Activated CD4-positive, alpha-beta T cell treated with anti-CD3 and anti-CD28 coated beads, Interleukin-2, amount 10 ng/mL, durations not matched to agents 7 days and 5 days (primary cell): Measurements from ENCODE around the gene NTM. TPM values are rescaled to one million over a fixed set of nuclear protein-coding genes. Genes with fewer than 3 reads are reported as not detected.

Experiments used
- CTCF ChIA-PET: fragments of 350-600 bp; sonication (Branson Sonifier 250); formaldehyde crosslinking; loops from one replicate; lab custom pipeline; 2021; ENCODE audit warnings: antibody characterized with exemption; lab: Charles Lee
- POLR2A ChIA-PET: fragments of 350-600 bp; sonication (Branson Sonifier 250); formaldehyde crosslinking; loops from one replicate; lab custom pipeline; 2021; ENCODE audit warnings: antibody characterized with exemption; lab: Charles Lee
- DNase-seq: peaks from one replicate; pipeline ENCODE4 v3.0.0-alpha.2; 2020
- H3K27ac Mint-ChIP-seq: one replicate; pipeline ENCODE4 v1.8.0; 2021; ENCODE audit warnings: mild to moderate bottlenecking, moderate library complexity, mixed read lengths
- H3K27me3 Mint-ChIP-seq: one replicate; pipeline ENCODE4 v1.8.0; 2021; ENCODE audit warnings: mixed read lengths
- H3K36me3 Mint-ChIP-seq: one replicate; pipeline ENCODE4 v1.8.0; 2021; ENCODE audit warnings: low read depth, mixed read lengths
- H3K4me1 Mint-ChIP-seq: one replicate; pipeline ENCODE4 v1.8.0; 2021; ENCODE audit warnings: mixed read lengths
- H3K4me3 Mint-ChIP-seq: one replicate; pipeline ENCODE4 v1.8.0; 2021; ENCODE audit warnings: mild to moderate bottlenecking, moderate library complexity, mixed read lengths
- H3K9me3 Mint-ChIP-seq: one replicate; pipeline ENCODE4 v1.8.0; 2021; ENCODE audit warnings: mixed read lengths
- total RNA-seq, 2 experiments: library from RNA; stranded (reverse); gene quantifications; one replicate each; pipeline ENCODE4 v1.2.3, GENCODE V29; 2021

NTM gene
- total RNA-seq, 2 experiments from 2014 or later: not detected

- no peak overlapping the region for H3K4me3 Mint-ChIP-seq
- no peaks in the 10 kb centered on the region for H3K4me1 Mint-ChIP-seq
- H3K36me3 Mint-ChIP-seq: no peaks in the 10 kb centered on the region
- DNase-seq: no peak
- no peak overlapping the region for H3K27ac Mint-ChIP-seq
- CTCF ChIA-PET: no interaction called here
- H3K27me3 Mint-ChIP-seq: peaks cover 4% of the 10 kb centered on the region
- peaks cover 2% of the 10 kb centered on the region for H3K9me3 Mint-ChIP-seq
- POLR2A ChIA-PET: no interaction called here
Observed at GRCh38 chr11:131916638-131917037, 546.2 kb downstream of the NTM start.

GRCh38 chr11:131917634-131918384, 547.4 kb downstream of the NTM start:
- ChIA-PET POLR2A (no interaction called here), CTCF (no interaction called here)
- Mint-ChIP-seq H3K4me1 (no peaks in the 10 kb centered on the region), H3K27me3 (no peaks in the 10 kb centered on the region), H3K9me3 (peaks cover 2% of the 10 kb centered on the region), H3K4me3 (no peak overlapping the region), H3K36me3 (no peaks in the 10 kb centered on the region), H3K27ac (no peak overlapping the region)
- DNase-seq: no peak

GRCh38 chr11:131918663-131919062, 548.2 kb downstream of the NTM start:
- no peak overlapping the region for H3K27ac Mint-ChIP-seq
- no peak for DNase-seq
- ChIA-PET CTCF (no interaction called here), POLR2A (no interaction called here)
- no peaks in the 10 kb centered on the region for H3K4me1 Mint-ChIP-seq
- peaks cover 2% of the 10 kb centered on the region for H3K9me3 Mint-ChIP-seq
- H3K36me3 Mint-ChIP-seq: no peaks in the 10 kb centered on the region
- no peaks in the 10 kb centered on the region for H3K27me3 Mint-ChIP-seq
- no peak overlapping the region for H3K4me3 Mint-ChIP-seq

DNA sequence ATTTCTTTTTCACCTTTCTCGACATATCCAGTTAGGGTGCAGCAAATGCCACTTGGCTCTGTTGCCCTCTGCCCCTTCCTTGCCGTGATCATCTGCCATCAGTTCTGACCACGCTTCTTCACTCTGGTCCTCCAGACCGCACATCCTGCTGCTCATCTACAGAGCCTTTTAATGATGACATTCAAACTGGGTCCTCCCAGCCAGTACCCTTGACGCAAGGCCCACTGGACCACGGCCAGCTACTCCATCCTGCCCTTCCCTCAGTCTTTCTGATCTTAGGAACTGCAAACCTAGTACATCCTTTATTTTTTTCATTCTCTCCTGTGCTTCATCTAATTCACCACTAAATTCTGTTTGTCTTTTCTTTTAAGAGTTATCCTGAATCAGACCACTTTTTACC, 551.8 kb downstream of the NTM start:
- POLR2A ChIA-PET: no interaction called here
- H3K9me3 Mint-ChIP-seq: no peaks in the 10 kb centered on the region

GRCh38 chr11:131923309-131923708, 552.9 kb downstream of the NTM start:
- CTCF ChIA-PET: interaction anchor here (0.7 kb wide), 1 partner anchor 215 kb away, joined by 3 read pairs; no protein-coding TSS in a partner anchor
- POLR2A ChIA-PET: no interaction called here
- no peak overlapping the region for H3K27ac Mint-ChIP-seq
- H3K4me1 Mint-ChIP-seq: no peaks in the 10 kb centered on the region
- H3K4me3 Mint-ChIP-seq: no peak overlapping the region
- no peak for DNase-seq
- H3K9me3 Mint-ChIP-seq: no peaks in the 10 kb centered on the region
- H3K27me3 Mint-ChIP-seq: no peaks in the 10 kb centered on the region
- no peaks in the 10 kb centered on the region for H3K36me3 Mint-ChIP-seq

More for the DNA sequence above, 551.8 kb downstream of the NTM start:
- no peak overlapping the region for H3K4me3 Mint-ChIP-seq
- no peaks in the 10 kb centered on the region for H3K4me1 Mint-ChIP-seq
- DNase-seq: no peak
- H3K27ac Mint-ChIP-seq: no peak overlapping the region
- H3K27me3 Mint-ChIP-seq: no peaks in the 10 kb centered on the region
- CTCF ChIA-PET: no interaction called here
- H3K36me3 Mint-ChIP-seq: no peaks in the 10 kb centered on the region

DNA sequence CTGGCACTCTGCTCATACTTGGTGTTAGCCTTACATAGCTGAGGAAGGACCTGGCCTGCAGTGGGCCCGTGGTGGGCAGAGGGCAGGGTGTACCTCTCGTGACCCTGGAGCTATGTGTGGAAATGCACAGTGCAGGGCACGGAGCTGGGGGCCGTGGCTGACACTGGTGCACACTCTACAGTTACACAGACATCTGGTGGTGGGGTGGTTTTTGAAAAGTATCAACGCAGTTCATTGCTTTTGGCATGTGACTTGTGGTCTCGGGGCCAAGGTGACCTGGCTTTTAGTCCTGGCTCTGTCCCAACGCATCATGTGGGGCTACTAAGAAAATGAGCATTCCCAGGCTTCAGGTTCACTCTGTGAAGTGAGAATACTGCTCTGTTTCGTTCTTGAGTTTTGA, 553.6 kb downstream of the NTM start:
- CTCF ChIA-PET: no interaction called here
- no peaks in the 10 kb centered on the region for H3K27me3 Mint-ChIP-seq
- POLR2A ChIA-PET: no interaction called here
- no peaks in the 10 kb centered on the region for H3K36me3 Mint-ChIP-seq
- H3K4me1 Mint-ChIP-seq: no peaks in the 10 kb centered on the region
- H3K27ac Mint-ChIP-seq: no peak overlapping the region
- no peak overlapping the region for H3K4me3 Mint-ChIP-seq
- DNase-seq: no peak
- H3K9me3 Mint-ChIP-seq: no peaks in the 10 kb centered on the region

DNA sequence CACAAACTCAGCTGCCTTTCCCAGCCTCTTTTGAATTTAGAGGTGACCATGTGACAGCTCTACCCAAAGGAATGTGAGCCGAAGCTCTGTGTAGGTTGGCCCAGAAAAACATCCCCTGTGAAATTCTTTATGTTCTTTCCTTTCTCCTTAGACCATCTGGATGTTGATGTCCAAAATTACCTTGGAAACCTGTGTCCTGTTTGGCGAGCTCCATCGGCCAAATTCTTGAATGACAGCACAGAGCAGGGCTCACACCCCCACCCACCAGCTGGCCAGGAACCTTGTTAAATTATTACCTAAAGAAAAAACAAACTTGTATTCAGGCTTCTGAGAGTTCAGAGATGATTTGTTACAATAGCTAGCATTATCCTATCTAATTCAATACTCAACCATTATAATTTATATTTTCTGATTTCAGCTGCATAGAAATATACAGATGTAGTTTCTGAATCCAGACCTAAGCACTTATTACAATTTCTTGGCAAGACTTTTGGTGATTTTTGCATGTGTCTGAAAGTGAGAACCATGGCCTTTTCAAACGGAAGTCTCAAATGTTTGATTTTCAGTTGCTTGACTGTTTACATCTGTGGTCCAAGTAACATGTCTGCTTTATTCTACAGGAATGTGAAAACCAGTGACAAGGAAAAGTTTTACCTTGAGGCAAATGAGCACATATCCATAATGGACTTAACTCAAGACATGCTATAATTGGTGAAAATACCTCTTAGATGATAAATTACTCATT, 554.2 kb downstream of the NTM start:
- Mint-ChIP-seq H3K27ac (no peak overlapping the region), H3K4me1 (no peaks in the 10 kb centered on the region), H3K4me3 (no peak overlapping the region), H3K36me3 (no peaks in the 10 kb centered on the region), H3K27me3 (no peaks in the 10 kb centered on the region), H3K9me3 (no peaks in the 10 kb centered on the region)
- no peak for DNase-seq
- ChIA-PET POLR2A (no interaction called here), CTCF (no interaction called here)

GRCh38 chr11:131925829-131926228, 555.4 kb downstream of the NTM start:
- Mint-ChIP-seq H3K4me1 (no peaks in the 10 kb centered on the region), H3K27ac (no peak overlapping the region), H3K4me3 (no peak overlapping the region), H3K27me3 (no peaks in the 10 kb centered on the region), H3K36me3 (no peaks in the 10 kb centered on the region), H3K9me3 (no peaks in the 10 kb centered on the region)
- POLR2A ChIA-PET: no interaction called here
- CTCF ChIA-PET: no interaction called here
- no peak for DNase-seq

GRCh38 chr11:131928992-131929391, 558.6 kb downstream of the NTM start:
- ChIA-PET POLR2A (no interaction called here), CTCF (no interaction called here)
- no peak overlapping the region for H3K27ac Mint-ChIP-seq
- H3K4me1 Mint-ChIP-seq: no peaks in the 10 kb centered on the region
- no peaks in the 10 kb centered on the region for H3K27me3 Mint-ChIP-seq
- no peaks in the 10 kb centered on the region for H3K9me3 Mint-ChIP-seq
- no peak for DNase-seq
- no peak overlapping the region for H3K4me3 Mint-ChIP-seq
- no peaks in the 10 kb centered on the region for H3K36me3 Mint-ChIP-seq

GRCh38 chr11:131932584-131933325, 562.3 kb downstream of the NTM start:
- DNase-seq: no peak
- Mint-ChIP-seq H3K9me3 (no peaks in the 10 kb centered on the region), H3K36me3 (no peaks in the 10 kb centered on the region), H3K4me1 (no peaks in the 10 kb centered on the region), H3K4me3 (no peak overlapping the region), H3K27me3 (no peaks in the 10 kb centered on the region), H3K27ac (no peak overlapping the region)
- CTCF ChIA-PET: no interaction called here
- POLR2A ChIA-PET: no interaction called here

DNA sequence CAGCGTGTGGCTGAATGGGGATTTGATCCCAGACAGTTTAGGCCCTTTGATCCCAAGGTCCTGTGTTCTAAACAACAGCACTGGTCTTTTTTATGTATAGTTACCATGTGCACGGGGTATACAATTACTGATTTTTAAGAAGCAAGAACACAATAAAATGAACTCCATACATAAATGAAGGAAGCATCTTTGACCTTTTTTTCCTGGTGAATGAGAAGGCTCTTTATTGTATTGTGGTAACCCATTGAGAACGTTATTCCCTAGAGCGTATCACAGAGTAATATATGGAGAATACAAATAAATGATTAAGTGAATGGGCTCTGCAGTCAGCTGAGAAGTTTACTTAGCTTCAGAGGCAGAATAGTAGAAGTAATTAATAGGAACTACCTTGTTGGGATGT, 563.6 kb downstream of the NTM start:
- H3K4me3 Mint-ChIP-seq: no peak overlapping the region

GRCh38 chr11:131938351-131938751, 567.9 kb downstream of the NTM start:
- no peak for DNase-seq
- no peaks in the 10 kb centered on the region for H3K36me3 Mint-ChIP-seq
- H3K27me3 Mint-ChIP-seq: no peaks in the 10 kb centered on the region
- no peak overlapping the region for H3K4me3 Mint-ChIP-seq
- H3K9me3 Mint-ChIP-seq: no peaks in the 10 kb centered on the region
- no peak overlapping the region for H3K27ac Mint-ChIP-seq
- CTCF ChIA-PET: no interaction called here
- POLR2A ChIA-PET: no interaction called here
- no peaks in the 10 kb centered on the region for H3K4me1 Mint-ChIP-seq

More for the DNA sequence above, 563.6 kb downstream of the NTM start:
- ChIA-PET CTCF (no interaction called here), POLR2A (no interaction called here)
- H3K9me3 Mint-ChIP-seq: no peaks in the 10 kb centered on the region
- no peak overlapping the region for H3K27ac Mint-ChIP-seq
- H3K36me3 Mint-ChIP-seq: no peaks in the 10 kb centered on the region
- DNase-seq: no peak
- H3K27me3 Mint-ChIP-seq: no peaks in the 10 kb centered on the region
- H3K4me1 Mint-ChIP-seq: no peaks in the 10 kb centered on the region

- no peaks in the 10 kb centered on the region for H3K36me3 Mint-ChIP-seq
- POLR2A ChIA-PET: no interaction called here
- H3K9me3 Mint-ChIP-seq: no peaks in the 10 kb centered on the region
- DNase-seq: no peak
- H3K27ac Mint-ChIP-seq: no peak overlapping the region
- no peak overlapping the region for H3K4me3 Mint-ChIP-seq
- CTCF ChIA-PET: no interaction called here
- H3K4me1 Mint-ChIP-seq: no peaks in the 10 kb centered on the region
- H3K27me3 Mint-ChIP-seq: no peaks in the 10 kb centered on the region
Observed at GRCh38 chr11:131940126-131940525, 569.7 kb downstream of the NTM start.
